ENCODE results near the gene UQCRQ. TPM values are rescaled to one million over a fixed set of nuclear protein-coding genes. Genes with fewer than 3 reads are reported as not detected.
A peak's percentile ranks its signal among the peaks of the same experiment; 100 is the strongest.

Gene UQCRQ
- total RNA-seq: 76.0 and 94.6 TPM in 2 replicates

DNA sequence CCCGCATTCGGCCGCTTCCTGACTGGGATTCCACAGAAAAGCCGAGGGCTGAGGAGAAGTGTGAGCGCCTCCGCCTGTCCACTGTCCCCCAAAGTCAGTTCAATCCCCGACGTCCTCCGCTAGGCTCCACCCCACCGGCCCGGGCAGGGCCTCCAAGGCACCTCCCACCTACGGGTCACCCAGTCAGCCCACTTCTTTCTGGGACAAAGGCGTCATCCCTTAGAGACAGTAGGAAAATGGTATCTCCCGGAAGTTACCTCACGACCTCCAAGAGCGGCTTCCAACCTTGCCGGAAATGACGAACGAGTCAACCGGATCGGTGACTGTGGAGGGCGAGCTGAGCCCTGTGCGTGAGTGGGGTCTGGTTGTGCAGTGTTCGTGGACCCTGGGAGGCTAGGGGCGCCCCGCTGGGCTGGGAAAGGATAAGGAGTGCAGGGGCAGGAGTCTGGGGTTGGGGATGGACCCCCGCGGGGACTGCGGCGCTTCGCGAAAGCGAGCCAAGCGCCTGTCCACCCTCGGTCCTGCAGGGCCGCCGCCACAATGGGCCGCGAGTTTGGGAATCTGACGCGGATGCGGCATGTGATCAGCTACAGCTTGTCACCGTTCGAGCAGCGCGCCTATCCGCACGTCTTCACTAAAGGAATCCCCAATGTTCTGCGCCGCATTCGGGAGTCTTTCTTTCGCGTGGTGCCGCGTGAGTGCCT is at the start of gene UQCRQ, which contains the start of gene GDF9:
TSS of gene UQCRQ (plus strand) at position 301 of the 704 bp plus-strand sequence. CDS start at position 541, 240 bp downstream.
TSS of gene GDF9 (minus strand) at position 128 of the 704 bp plus-strand sequence. CDS start 1,936 bp downstream, outside the sequence.
- no peaks in the 10 kb centered on the region for H3K27me3 ChIP-seq (ENCODE audit: insufficient read depth, low read length)
- H3K36me3 ChIP-seq (ENCODE audit: insufficient read depth, low read length): peaks cover 18% of the 10 kb centered on the region
- peaks cover 21% of the 10 kb centered on the region for H3K79me2 ChIP-seq (ENCODE audit: insufficient read depth, low read length)
- peaks cover 10% of the 10 kb centered on the region for H4K20me1 ChIP-seq (ENCODE audit: insufficient read depth, low read length)
- TF ChIP-seq CTCF (IDR thresholded peaks at IDR 0.05; ENCODE audit: extremely low read depth, low read depth, low read length): peak; percentile 20
- H3K27ac ChIP-seq (ENCODE audit: low read depth, low read length): peak within 1 kb of the TSS; percentile 98
- peaks cover 11% of the 10 kb centered on the region for H3K4me1 ChIP-seq (ENCODE audit: insufficient read depth, low read length)
- peak within 1 kb of the TSS; percentile 91 for H2AFZ ChIP-seq (ENCODE audit: low read length)
- no peaks in the 10 kb centered on the region for H3K9me3 ChIP-seq (ENCODE audit: low read depth, low read length)
- peak; percentile 97 for DNase-seq (ENCODE audit: insufficient read length, low spot score, missing footprints)
- H3K4me2 ChIP-seq (ENCODE audit: insufficient read depth, low read length): peak within 1 kb of the TSS; percentile 100
- H3K4me3 ChIP-seq (ENCODE audit: insufficient read depth, low read length): peak within 1 kb of the TSS; percentile 96

GRCh38 chr5:132817011-132817410 is 49.4 kb upstream of the UQCRQ start:
- peaks cover 19% of the 10 kb centered on the region for H3K4me1 ChIP-seq (ENCODE audit: insufficient read depth, low read length)
- peak; percentile 68 for DNase-seq (ENCODE audit: insufficient read length, low spot score, missing footprints)
- H3K79me2 ChIP-seq (ENCODE audit: insufficient read depth, low read length): no peaks in the 10 kb centered on the region
- no peaks in the 10 kb centered on the region for H3K36me3 ChIP-seq (ENCODE audit: insufficient read depth, low read length)
- no peak overlapping the region for H3K4me3 ChIP-seq (ENCODE audit: insufficient read depth, low read length)
- H3K27me3 ChIP-seq (ENCODE audit: insufficient read depth, low read length): peaks cover 25% of the 10 kb centered on the region
- H4K20me1 ChIP-seq (ENCODE audit: insufficient read depth, low read length): no peaks in the 10 kb centered on the region
- H3K9me3 ChIP-seq (ENCODE audit: low read depth, low read length): no peaks in the 10 kb centered on the region
- no peak overlapping the region for H3K4me2 ChIP-seq (ENCODE audit: insufficient read depth, low read length)
- no peak overlapping the region for H3K27ac ChIP-seq (ENCODE audit: low read depth, low read length)
- TF ChIP-seq CTCF (IDR thresholded peaks at IDR 0.05; ENCODE audit: extremely low read depth, low read depth, low read length): no peak
- no peak overlapping the region for H2AFZ ChIP-seq (ENCODE audit: low read length)

- Histone ChIP-seq H3K36me3 (ENCODE audit: insufficient read depth, low read length) (no peaks in the 10 kb centered on the region), H3K9me3 (ENCODE audit: low read depth, low read length) (no peaks in the 10 kb centered on the region), H2AFZ (ENCODE audit: low read length) (no peak overlapping the region), H3K4me3 (ENCODE audit: insufficient read depth, low read length) (no peak overlapping the region), H3K4me1 (ENCODE audit: insufficient read depth, low read length) (peaks cover 19% of the 10 kb centered on the region), H4K20me1 (ENCODE audit: insufficient read depth, low read length) (no peaks in the 10 kb centered on the region), H3K79me2 (ENCODE audit: insufficient read depth, low read length) (no peaks in the 10 kb centered on the region), H3K27me3 (ENCODE audit: insufficient read depth, low read length) (peaks cover 2% of the 10 kb centered on the region), H3K27ac (ENCODE audit: low read depth, low read length) (no peak overlapping the region), H3K4me2 (ENCODE audit: insufficient read depth, low read length) (no peak overlapping the region)
- DNase-seq (ENCODE audit: insufficient read length, low spot score, missing footprints): peak; percentile 69
- no peak for TF ChIP-seq CTCF (IDR thresholded peaks at IDR 0.05; ENCODE audit: extremely low read depth, low read depth, low read length)
Measured at GRCh38 chr5:132819468-132819867, 47.0 kb upstream of the UQCRQ start.

DNA sequence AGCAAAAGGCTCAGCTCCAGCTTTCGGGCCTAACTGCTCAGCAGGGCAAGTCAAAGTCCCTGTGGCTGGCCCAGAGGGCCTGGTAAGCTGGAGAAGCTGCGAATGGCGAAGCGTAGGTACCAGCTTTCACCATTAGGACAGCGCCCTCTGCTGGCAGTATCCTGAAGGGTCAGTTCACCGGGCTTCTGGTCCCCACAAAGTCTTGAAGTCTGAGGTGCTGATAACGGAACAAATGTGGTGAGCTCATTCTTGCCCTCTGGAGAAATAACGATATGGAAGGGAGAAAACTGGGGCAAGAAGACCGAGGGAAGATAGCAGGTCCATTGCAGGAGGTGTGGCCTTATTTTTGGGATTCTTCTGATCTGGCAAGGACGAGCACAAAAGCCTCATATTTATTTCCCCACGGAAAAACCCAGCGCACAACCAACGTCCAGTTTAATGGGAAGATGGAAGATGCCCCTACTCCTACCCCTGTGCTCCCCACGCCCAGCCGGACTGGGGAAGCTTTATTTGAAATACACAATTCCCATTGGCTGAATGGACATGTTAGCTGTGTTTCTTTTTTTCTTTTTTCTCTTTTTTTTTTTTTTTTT is 46.2 kb upstream of the UQCRQ start:
- Histone ChIP-seq H4K20me1 (ENCODE audit: insufficient read depth, low read length) (no peaks in the 10 kb centered on the region), H3K27ac (ENCODE audit: low read depth, low read length) (no peak overlapping the region), H3K36me3 (ENCODE audit: insufficient read depth, low read length) (peaks cover 6% of the 10 kb centered on the region), H3K79me2 (ENCODE audit: insufficient read depth, low read length) (no peaks in the 10 kb centered on the region), H3K4me3 (ENCODE audit: insufficient read depth, low read length) (no peak overlapping the region), H3K4me1 (ENCODE audit: insufficient read depth, low read length) (peaks cover 16% of the 10 kb centered on the region), H3K27me3 (ENCODE audit: insufficient read depth, low read length) (no peaks in the 10 kb centered on the region), H3K4me2 (ENCODE audit: insufficient read depth, low read length) (peak overlapping the region; percentile 63), H3K9me3 (ENCODE audit: low read depth, low read length) (no peaks in the 10 kb centered on the region), H2AFZ (ENCODE audit: low read length) (peak overlapping the region; percentile 25)
- TF ChIP-seq CTCF (IDR thresholded peaks at IDR 0.05; ENCODE audit: extremely low read depth, low read depth, low read length): peak; percentile 96
- peak; percentile 100 for DNase-seq (ENCODE audit: insufficient read length, low spot score, missing footprints)
